ACC112 (cell line): ENCODE results near the gene HES5.
"Not testable (repeated sequence)": the region's sequence is repeated elsewhere in the genome, so short reads cannot be mapped to it uniquely, and the experiment has no call there.

Source experiments
- H2AFZ ChIP-seq: fragments of 200-600 bp; sonication (generic); one replicate; pipeline ENCODE4 v1.6.0; 2017; ENCODE audit warnings: antibody characterized with exemption, low read length; ENCODE audit not compliant: unreplicated experiment
- H3K27ac ChIP-seq: fragments of 200-600 bp; sonication (generic); 2 replicates; pipeline ENCODE4 v1.5.1; 2014; ENCODE audit warnings: low read depth, mild to moderate bottlenecking, antibody characterized with exemption, low read length, moderate library complexity
- H3K27me3 ChIP-seq: fragments of 200-600 bp; sonication (generic); 2 replicates; pipeline ENCODE4 v1.6.1; 2014; ENCODE audit warnings: mild to moderate bottlenecking, antibody characterized with exemption, low read length, moderate library complexity, mixed read lengths; ENCODE audit not compliant: insufficient read depth
- H3K36me3 ChIP-seq: fragments of 200-600 bp; sonication (generic); 2 replicates; pipeline ENCODE4 v1.6.1; 2016; ENCODE audit warnings: mild to moderate bottlenecking, antibody characterized with exemption, low read length, moderate library complexity, mixed read lengths; ENCODE audit not compliant: insufficient read depth
- H3K4me1 ChIP-seq: fragments of 200-600 bp; sonication (generic); one replicate; pipeline ENCODE4 v1.6.1; 2016; ENCODE audit warnings: low read length, mixed read lengths; ENCODE audit not compliant: insufficient read depth, unreplicated experiment, control insufficient read depth
- H3K4me3 ChIP-seq: fragments of 200-600 bp; sonication (generic); 2 replicates; pipeline ENCODE4 v1.5.1; 2014; ENCODE audit warnings: mild to moderate bottlenecking, low read depth, low read length
- H3K79me2 ChIP-seq: fragments of 200-600 bp; sonication (generic); one replicate; pipeline ENCODE4 v1.6.0; 2016; ENCODE audit warnings: low read length; ENCODE audit not compliant: control insufficient read depth, unreplicated experiment, insufficient read depth

The HES5 gene

DNA sequence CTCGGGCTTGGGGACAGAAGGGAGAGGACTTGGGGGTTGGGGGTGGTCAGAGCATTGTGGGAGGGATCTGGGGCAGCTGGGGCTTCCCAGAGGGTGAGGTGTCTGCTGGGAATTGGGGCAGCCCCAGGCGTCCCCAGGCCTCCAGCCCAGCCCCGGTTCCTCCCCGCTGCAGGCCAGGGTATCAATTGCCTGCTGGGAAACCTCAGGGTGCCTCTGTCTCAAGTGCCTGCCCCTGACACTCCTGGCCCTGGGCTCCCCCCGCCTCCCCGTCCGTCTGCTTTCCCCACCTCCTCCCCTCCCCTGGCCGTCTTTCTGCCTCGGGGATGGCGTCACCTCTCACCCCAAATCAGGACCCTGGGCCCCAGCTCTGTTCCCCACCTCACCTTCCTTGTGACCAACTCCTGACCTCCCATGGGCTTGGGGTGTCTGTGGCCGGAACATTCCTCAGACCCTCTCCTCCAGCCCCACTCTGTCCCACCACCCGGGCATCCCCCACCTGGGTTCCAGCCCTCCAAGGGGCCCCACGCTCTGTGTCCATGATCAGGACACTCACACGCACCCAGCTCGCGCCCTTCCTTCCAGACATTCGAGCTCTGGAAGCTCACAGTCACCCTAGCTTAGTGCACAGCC, 38.2 kb upstream of the HES5 start:
- peaks cover 18% of the 10 kb centered on the region; the same call in 1 of the 2 replicates for H3K27me3 ChIP-seq
- not testable (repeated sequence) for H3K36me3 ChIP-seq, H3K4me1 ChIP-seq, H3K27ac ChIP-seq, H3K4me3 ChIP-seq, H2AFZ ChIP-seq, H3K79me2 ChIP-seq

DNA sequence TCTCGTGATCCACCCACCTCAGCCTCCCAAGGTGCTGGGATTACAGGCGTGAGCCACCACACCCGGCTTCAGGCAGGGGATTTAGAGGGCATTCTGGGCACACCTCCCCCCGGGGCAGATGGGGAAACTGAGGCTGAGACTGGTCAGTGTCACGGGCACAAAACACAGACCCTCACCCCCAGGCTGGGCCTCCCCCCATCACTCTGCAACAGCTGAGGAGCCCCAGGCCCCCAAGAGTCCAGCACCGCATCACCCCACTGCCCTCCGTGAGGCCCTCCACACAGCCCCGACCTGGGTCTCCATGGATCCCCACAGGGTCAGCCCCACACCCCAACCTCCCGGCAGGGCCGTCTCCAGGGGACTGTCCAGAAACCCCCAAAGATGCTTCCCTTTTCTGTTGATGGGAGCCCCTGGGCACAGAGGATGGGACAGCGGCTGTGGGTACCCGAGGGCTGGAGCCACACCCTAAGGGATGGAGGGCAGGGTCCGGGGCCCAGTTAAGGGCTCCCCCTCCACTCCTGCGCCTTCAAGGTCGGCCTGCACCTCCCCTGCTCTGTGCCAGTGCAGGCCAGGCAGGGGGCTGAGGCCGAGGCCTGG, 37.1 kb upstream of the HES5 start:
- Histone ChIP-seq H3K4me3 (no peak overlapping the region), H3K79me2 (no peaks in the 10 kb centered on the region), H3K4me1 (no peaks in the 10 kb centered on the region), H3K36me3 (no peaks in the 10 kb centered on the region), H2AFZ (no peak overlapping the region), H3K27ac (no peak overlapping the region), H3K27me3 (peaks cover 8% of the 10 kb centered on the region; the same call in 1 of the 2 replicates)

DNA sequence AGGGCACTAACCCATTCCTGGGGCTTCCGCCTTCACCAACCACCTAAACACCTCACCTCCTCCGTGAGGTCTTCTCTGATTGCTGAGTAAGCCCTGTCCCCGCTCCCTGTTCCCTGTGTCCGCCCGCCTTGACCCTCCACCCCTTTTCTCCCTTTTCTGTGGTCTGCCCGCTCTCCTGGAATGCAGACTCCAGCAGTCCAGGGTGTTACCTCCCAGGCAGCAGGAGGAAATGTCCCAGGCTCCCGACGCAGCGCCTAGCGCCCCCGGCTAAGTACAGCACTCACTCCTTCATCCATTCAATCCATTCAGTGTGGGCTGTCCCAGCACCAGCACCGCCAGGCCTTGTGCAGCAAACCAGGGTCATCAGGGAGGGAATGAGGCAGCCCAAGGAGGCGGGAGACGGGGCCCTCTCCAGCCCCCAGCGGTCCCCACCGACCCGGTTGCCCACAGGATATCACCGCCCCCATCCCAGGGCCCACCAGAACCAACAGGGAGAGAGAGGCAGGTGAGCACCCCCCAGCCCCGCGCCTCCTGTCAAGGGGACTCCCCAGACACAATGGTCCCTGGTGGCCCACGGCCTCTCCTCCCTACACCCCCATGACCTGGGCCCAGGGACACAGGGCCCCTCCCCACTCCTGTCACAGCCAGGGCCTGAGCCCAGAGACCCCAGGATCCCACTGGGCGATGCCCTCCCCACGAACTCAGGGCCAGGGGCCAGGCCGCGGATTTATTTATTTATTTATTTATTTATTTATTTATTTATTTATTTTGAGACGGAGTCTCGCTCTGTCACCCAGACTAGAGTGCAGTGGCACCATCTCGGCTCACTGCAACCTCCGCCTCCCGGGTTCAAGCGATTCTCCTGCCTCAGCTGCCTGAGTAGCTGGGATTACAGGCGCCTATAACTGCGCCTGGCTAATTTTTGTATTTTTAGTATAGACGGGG, 36.3 kb upstream of the HES5 start:
- H3K4me3 ChIP-seq = no peak overlapping the region
- peaks cover 8% of the 10 kb centered on the region; the same call in 1 of the 2 replicates for H3K27me3 ChIP-seq
- no peaks in the 10 kb centered on the region for H3K79me2 ChIP-seq
- H3K27ac ChIP-seq = no peak overlapping the region
- H3K4me1 ChIP-seq = no peaks in the 10 kb centered on the region
- H3K36me3 ChIP-seq = no peaks in the 10 kb centered on the region
- no peak overlapping the region for H2AFZ ChIP-seq

DNA sequence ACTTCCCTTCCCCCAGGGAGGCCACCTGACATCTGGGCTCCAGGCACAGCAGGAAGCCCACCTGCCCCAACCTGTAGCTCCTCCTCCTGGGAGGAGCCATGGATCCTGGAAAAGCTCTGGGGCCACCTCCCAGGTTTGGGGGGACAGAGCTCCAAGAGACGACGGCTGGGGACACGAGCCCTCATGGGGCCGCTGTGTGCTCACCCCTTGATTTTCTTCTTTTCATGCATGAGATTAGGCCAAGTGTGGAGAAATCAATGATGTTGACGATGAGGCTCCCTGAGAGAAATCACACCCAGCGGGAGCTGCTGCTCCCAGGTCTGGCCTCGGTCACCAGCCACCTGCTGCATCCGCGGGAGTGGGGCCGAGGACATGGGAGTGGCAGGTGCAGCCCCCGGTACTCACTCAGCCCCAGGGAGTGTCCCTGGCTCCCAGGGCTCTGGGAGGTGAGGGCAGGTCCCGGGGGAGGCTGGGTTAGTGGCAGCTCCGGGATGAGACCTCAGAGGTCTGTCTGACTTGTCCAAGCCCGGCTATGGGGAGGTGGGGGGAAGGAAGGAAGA, 34.8 kb upstream of the HES5 start:
- no peaks in the 10 kb centered on the region for H3K79me2 ChIP-seq
- no peaks in the 10 kb centered on the region; the same call in 1 of the 2 replicates for H3K27me3 ChIP-seq
- H3K4me3 ChIP-seq = no peak overlapping the region
- no peaks in the 10 kb centered on the region for H3K4me1 ChIP-seq
- H3K27ac ChIP-seq = no peak overlapping the region
- H2AFZ ChIP-seq = no peak overlapping the region
- H3K36me3 ChIP-seq = no peaks in the 10 kb centered on the region

DNA sequence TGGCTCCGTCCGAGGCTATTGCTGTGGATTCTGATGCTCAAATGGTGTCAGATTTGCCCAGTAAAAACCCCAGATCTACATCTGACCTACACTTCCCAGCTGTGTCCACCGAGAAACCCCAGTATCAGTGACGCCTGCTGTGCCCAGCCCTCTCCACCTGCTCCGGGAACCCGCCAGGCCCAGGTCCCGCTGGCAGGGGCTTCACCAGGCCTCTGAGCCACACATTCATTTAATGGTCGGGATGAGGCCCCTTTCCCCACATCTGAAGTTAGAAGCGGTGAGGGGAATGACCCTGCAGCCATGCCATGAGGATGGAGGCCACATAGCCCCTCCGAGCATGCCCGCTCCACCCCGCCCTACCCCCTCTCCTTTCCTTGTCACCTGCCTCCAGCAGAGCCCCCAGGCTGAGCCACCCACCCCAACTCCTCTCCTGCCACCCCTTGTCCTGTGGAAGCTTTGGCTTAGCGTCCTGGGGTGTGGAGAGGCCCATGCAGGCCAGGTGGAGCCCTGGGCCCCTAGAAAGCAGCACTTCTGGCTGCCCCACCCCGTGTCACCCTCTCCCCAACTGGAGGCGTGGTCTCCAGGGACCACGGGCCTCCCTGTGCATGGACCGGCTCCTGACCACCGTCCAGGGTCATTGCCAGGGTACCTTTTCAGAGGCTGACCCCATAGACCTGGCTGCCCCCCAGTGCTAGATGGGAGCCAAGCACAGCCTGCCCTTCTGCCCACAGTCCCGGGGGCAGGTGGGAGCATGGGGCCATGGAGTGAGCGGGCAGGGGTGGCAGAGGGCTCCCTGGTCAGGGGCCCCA, 34.1 kb upstream of the HES5 start:
- Histone ChIP-seq H3K36me3 (no peaks in the 10 kb centered on the region), H3K27me3 (no peaks in the 10 kb centered on the region; the same call in 1 of the 2 replicates), H3K27ac (no peak overlapping the region), H3K79me2 (no peaks in the 10 kb centered on the region), H3K4me3 (no peak overlapping the region), H3K4me1 (no peaks in the 10 kb centered on the region), H2AFZ (no peak overlapping the region)

DNA sequence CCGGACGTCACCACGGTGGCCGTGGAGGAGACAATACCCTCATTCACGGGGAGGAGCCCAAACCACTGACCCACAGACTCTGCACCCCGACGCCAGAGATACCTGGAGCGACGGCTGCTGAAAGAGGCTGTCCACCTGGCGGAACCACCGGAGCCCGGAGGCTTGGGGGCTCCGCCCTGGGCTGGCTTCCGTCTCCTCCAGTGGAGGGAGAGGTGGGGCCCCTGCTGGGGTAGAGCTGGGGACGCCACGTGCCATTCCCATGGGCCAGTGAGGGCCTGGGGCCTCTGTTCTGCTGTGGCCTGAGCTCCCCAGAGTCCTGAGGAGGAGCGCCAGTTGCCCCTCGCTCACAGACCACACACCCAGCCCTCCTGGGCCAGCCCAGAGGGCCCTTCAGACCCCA, 33.1 kb upstream of the HES5 start:
- H2AFZ ChIP-seq = no peak overlapping the region
- H3K27me3 ChIP-seq = no peaks in the 10 kb centered on the region
- no peak overlapping the region for H3K27ac ChIP-seq
- no peak overlapping the region for H3K4me3 ChIP-seq
- no peaks in the 10 kb centered on the region for H3K4me1 ChIP-seq
- H3K36me3 ChIP-seq = no peaks in the 10 kb centered on the region
- no peaks in the 10 kb centered on the region for H3K79me2 ChIP-seq

DNA sequence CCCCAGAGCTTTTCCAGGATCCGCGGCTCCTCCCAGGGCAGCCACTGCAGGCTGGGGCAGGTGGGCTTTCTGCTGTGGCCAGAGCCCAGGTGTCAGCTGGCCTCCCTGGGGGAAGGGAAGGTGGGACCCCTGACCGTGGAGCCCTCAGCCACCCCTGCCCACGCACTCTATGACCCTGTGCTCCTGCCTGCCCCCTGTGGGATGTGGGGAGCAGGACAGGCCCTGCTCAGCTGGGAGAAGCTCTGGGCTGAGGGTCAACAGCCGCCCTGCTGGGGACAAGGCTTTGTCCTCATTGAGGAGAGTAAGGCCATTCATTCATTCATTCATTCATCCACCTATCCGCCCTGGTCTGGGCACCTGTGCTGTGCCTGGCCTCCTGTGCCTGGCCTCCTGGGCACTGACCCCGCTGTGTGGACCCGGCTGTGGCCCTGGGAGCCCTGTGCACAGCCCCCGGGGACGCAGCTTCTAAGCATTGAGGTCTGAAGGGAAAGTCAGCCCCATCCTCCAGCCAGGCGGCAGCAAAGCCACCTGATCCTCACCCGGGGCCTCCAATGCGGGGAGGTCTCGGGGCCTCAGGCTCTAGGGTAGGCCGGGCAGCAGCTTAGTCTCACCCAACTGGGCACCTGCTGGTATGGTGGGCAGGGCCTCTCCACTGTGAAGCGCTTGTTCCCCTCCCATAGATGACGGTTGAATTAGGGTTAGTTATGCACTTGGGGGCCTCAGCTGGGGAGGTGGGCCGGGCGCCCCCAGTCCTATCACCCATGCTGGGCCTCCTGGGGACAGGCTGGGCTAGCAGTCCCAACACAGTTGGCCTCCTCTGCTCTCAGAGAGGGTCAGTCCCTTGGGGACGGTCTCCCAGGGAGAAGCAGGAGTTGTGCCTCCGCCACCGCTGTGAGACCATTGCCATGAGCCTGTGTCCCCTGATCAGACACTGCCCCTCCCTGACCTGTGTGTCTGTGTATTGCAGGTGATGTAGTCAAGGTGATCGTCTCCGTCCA, 32.1 kb upstream of the HES5 start:
- no peak overlapping the region for H3K27ac ChIP-seq
- no peak overlapping the region for H3K4me3 ChIP-seq
- peaks cover 1% of the 10 kb centered on the region for H3K4me1 ChIP-seq

DNA sequence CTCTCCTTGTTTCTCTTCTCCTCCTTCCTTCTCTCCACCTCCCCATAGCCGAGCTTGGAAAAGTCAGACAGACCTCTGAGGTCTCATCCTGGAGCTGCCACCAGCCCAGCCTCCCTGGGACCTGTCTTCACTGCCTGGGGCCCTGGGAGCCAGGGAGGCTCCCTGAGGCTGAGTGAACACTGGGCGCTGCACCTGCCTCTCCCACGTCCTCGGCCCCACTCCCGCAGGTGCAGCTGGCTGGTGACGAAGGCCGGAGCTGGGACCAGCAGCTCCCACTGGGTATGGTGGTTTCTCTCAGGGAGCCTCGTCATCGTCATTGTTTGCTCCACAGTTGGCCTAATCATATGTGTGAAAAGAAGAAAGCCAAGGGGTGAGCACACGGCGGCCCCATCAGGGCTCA, 31.4 kb upstream of the HES5 start:
- Histone ChIP-seq H3K4me3 (no peak overlapping the region), H3K79me2 (no peaks in the 10 kb centered on the region), H3K4me1 (peaks cover 6% of the 10 kb centered on the region), H3K27ac (no peak overlapping the region), H3K27me3 (no peaks in the 10 kb centered on the region), H3K36me3 (no peaks in the 10 kb centered on the region), H2AFZ (no peak overlapping the region)

More for the DNA sequence above, 32.1 kb upstream of the HES5 start:
- no peak overlapping the region for H2AFZ ChIP-seq
- H3K79me2 ChIP-seq = no peaks in the 10 kb centered on the region
- no peaks in the 10 kb centered on the region for H3K27me3 ChIP-seq
- no peaks in the 10 kb centered on the region for H3K36me3 ChIP-seq

DNA sequence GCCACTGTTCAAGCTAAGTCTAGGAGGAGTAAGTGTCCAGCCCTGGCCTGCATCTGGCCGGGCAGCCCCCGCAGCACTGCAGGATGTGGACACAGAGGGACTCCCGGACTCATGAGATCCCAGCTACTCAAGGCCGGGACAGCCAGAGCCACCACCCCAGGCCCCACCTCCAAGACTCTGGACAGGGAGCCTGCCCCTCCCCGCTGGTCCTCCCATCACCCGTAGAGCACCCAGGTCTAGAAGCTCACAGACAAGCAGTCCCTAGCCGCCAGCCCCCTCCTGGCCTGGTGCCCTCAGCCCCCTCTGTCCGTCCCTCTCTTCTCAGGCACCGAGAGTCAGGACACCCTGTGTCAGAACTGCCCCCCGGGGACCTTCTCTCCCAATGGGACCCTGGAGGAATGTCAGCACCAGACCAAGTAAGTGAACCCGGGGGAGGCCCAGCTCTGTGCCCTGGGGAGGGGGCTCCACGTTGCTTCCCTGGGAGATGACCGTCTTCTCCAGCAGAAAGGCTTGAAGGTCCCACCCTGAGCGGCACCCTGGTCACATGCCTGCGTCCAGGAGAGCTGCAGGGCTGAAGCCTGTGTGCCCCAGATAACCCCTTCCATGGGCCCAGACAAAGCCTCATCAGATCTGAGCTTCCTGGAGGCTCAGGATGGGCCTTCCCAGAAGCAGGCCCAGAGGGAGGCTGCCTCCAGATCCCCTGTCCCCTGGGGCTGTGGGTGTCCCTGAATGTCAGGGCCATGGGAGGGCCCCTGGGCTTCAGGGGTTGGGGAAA, 30.4 kb upstream of the HES5 start:
- Histone ChIP-seq H3K79me2 (no peaks in the 10 kb centered on the region), H2AFZ (no peak overlapping the region), H3K4me3 (no peak overlapping the region), H3K4me1 (peaks cover 9% of the 10 kb centered on the region), H3K27me3 (no peaks in the 10 kb centered on the region), H3K27ac (no peak overlapping the region), H3K36me3 (no peaks in the 10 kb centered on the region)
